NT2/D1 (cell line): Measurements from ENCODE around the gene EPHB2.

Source experiments
- YY1 ChIP-seq: IDR thresholded peaks from 2 replicates; pipeline ENCODE4 v1.6.1; 2011; ENCODE audit not compliant: insufficient read length, insufficient read depth
- ZNF274 ChIP-seq: IDR thresholded peaks from 2 replicates; pipeline ENCODE4 v1.6.1; 2011; ENCODE audit warnings: mild to moderate bottlenecking, low read depth, low read length

- TF ChIP-seq YY1, result no peak
- no peak for TF ChIP-seq ZNF274
These were observed 141.6 kb downstream of the EPHB2 start for GRCh38 chr1:22852144-22852655.
